ENCODE results near the gene NCL. TPM values are rescaled to one million over a fixed set of nuclear protein-coding genes. Genes with fewer than 3 reads are reported as not detected.

The NCL gene
- total and polyA plus RNA-seq, 2 of the 13 experiments (the other 11 are each of a cell fraction or from before 2014, with no cell fraction given): 105 to 779 TPM

GRCh38 chr2:231482806-231483391 is 18.6 kb upstream of the NCL start (continued):
- TF ChIP-seq PHF5A (CRISPR knock-in tag; IDR thresholded peaks at IDR 0.05; ENCODE audit: low read depth, unreplicated experiment): peak; percentile 81
- peak; percentile 86; the same call in 1 of the 2 replicates for TF ChIP-seq ZIK1 (CRISPR knock-in tag; IDR thresholded peaks at IDR 0.05; ENCODE audit: borderline replicate concordance, low read depth)
- TF ChIP-seq POLR2AphosphoS2 (IDR thresholded peaks at IDR 0.05; ENCODE audit: low read depth, low read length): no peak
- TF ChIP-seq GZF1 (CRISPR knock-in tag; IDR thresholded peaks at IDR 0.05): no peak
- peak; percentile 65; the same call in 1 of the 2 replicates for TF ChIP-seq ZNF773 (CRISPR knock-in tag; IDR thresholded peaks at IDR 0.05; ENCODE audit: borderline replicate concordance)
- TF ChIP-seq ARNT2 (CRISPR knock-in tag; IDR thresholded peaks at IDR 0.05; ENCODE audit: low read depth): peak; percentile 48; the same call in 1 of the 2 replicates
- no peak for TF ChIP-seq RFX3 (CRISPR knock-in tag; IDR thresholded peaks at IDR 0.05)
- TF ChIP-seq TFAP4 (IDR thresholded peaks at IDR 0.05; ENCODE audit: borderline replicate concordance, low read depth): no peak
- peak; percentile 55 for TF ChIP-seq SRSF1 (optimal IDR thresholded peaks at IDR 0.05; ENCODE audit: low read depth, low read length)
- TF ChIP-seq DRAP1 (CRISPR knock-in tag; IDR thresholded peaks at IDR 0.05): 0 out of 2 replicates have a peak, but pooled peaks have one; percentile 28
- peak; percentile 66 for TF ChIP-seq SALL1 (CRISPR knock-in tag; IDR thresholded peaks at IDR 0.05)
- peak; percentile 85 for TF ChIP-seq ZBTB4 (CRISPR knock-in tag; IDR thresholded peaks at IDR 0.05; ENCODE audit: borderline replicate concordance)
- TF ChIP-seq PCBP2 (optimal IDR thresholded peaks at IDR 0.05; ENCODE audit: low read depth, low read length, poor library complexity, severe bottlenecking): no peak
- TF ChIP-seq ZBTB10 (CRISPR knock-in tag; IDR thresholded peaks at IDR 0.05; ENCODE audit: borderline replicate concordance): peak; percentile 58; the same call in 1 of the 2 replicates
- TF ChIP-seq CBFB (CRISPR knock-in tag; IDR thresholded peaks at IDR 0.05): peak; percentile 39; the same call in 1 of the 2 replicates
- peak; percentile 71 for TF ChIP-seq RBFOX2 (IDR thresholded peaks at IDR 0.05; ENCODE audit: low read depth, low read length)
- peak; percentile 59 for TF ChIP-seq TEAD3 (CRISPR knock-in tag; optimal IDR thresholded peaks at IDR 0.05; ENCODE audit: borderline replicate concordance)
- no peak for TF ChIP-seq TGIF2 (CRISPR knock-in tag; IDR thresholded peaks at IDR 0.05)
- TF ChIP-seq NFIC (IDR thresholded peaks at IDR 0.05; ENCODE audit: low read length): no peak
- TF ChIP-seq ZNF124 (CRISPR knock-in tag; IDR thresholded peaks at IDR 0.05): peak; percentile 82; the same call in 1 of the 2 replicates
- TF ChIP-seq FOXO1 (CRISPR knock-in tag; IDR thresholded peaks at IDR 0.05): peak; percentile 37; the same call in 1 of the 2 replicates

All from HepG2 (cell line).